Inflammatory macrophage treated with lipopolysaccharide for 1 hour (primary cell): ENCODE measurements around the gene RNF123.

ENCODE experiments used
- DNase-seq, 2 donors: peaks; one replicate each; pipeline ENCODE4 v3.0.0-alpha.2; 2020 to 2022

Gene RNF123

GRCh38 chr3:49756036-49756435, 66.7 kb downstream of the RNF123 start:
- DNase-seq, result no peak

GRCh38 chr3:49757197-49757596, 67.8 kb downstream of the RNF123 start:
- no peak for DNase-seq

- no peak for DNase-seq
Observed at GRCh38 chr3:49759226-49759625, 69.9 kb downstream of the RNF123 start.

GRCh38 chr3:49761661-49762060, 72.3 kb downstream of the RNF123 start:
- no peak for DNase-seq

DNA sequence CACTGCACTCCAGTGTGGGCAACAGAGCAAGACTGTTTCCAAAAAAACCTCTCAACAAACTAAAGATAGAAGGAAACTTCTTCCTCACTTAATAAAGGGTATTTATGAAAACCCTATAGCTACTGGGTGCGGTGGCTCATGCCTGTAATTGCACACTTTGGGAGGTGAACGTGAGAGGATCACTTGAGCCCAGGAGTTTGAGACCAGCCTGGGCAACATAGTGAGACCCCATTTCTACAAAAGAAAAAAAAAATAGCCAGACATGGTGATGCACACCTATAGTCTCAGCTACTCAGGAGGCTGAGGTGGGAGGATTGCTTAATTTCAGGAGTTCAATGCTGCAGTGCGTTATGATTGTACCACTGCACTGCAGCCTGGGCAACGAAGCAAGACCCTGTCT, 74.6 kb downstream of the RNF123 start:
- no peak for DNase-seq

DNA sequence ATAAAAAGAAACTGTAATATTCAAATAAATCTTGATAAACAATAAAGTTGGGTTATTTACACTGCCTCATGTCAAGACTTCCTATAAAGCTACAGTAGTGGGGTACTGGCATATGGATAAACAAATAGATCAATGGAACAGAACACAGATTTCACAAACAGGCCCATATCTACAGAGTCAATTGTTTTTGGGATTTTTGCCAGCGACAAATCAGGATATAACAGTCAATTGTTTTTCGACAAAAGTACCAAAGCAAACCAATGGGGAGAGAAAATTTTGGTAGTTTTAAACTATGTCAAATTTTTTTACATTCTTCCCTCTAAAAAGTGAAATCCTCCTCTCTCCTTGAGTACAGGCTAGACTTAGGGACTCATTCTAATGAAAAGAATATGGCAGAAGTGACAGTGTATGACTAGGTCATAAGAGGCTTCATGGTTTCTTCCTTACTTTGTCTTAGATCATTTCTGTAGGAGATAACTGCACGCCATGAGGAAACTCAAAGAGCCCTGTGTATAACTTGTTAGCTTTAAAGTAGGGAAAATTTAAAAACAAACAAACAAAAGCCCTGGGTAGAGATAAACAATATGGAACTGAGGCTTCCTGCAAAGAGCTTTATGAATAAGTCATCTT, 80.0 kb downstream of the RNF123 start:
- DNase-seq, result no peak

DNA sequence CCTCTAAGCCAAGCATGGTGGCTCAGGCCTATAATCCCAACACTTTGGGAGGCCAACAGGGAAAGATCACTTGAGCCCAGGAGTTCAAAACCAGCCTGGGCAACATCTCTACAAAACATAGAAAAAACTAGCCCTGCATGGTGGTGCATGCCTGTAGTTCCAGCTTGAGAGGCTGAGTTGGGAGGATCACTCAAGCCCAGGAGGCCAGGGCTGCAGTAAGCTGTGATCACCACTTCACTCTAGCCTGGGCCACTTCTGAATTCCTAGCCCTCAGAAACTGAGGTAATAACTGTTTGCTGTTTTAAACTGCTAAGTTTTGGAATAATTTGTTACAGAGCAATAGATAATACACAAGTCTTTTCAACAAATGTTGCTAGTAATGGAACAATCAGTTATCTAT, 80.6 kb downstream of the RNF123 start:
- DNase-seq, result no peak
